HL-60 (cell line): ENCODE measurements around the gene CRELD1.

Source experiments
- GABPA ChIP-seq: IDR thresholded peaks from 2 replicates; pipeline ENCODE4 v1.6.1; 2012; ENCODE audit warnings: low read depth
- POLR2AphosphoS5 ChIP-seq: IDR thresholded peaks from 2 replicates; pipeline ENCODE4 v1.6.1; 2012; ENCODE audit warnings: low read depth
- SPI1 ChIP-seq: IDR thresholded peaks from 2 replicates; pipeline ENCODE4 v1.6.1; 2012; ENCODE audit warnings: low read depth, mild to moderate bottlenecking, borderline replicate concordance
- TF ChIP-seq, protein P1 (sequence below): IDR thresholded peaks from one replicate; pipeline ENCODE4 v1.5.1; 2011; ENCODE audit warnings: low read length, control low read depth, inconsistent platforms; ENCODE audit not compliant: insufficient read depth
- TF ChIP-seq, protein P2 (sequence below): IDR thresholded peaks from 2 replicates; pipeline ENCODE4 v1.6.1; 2012; ENCODE audit warnings: low read depth; ENCODE audit not compliant: insufficient replicate concordance

DNA sequence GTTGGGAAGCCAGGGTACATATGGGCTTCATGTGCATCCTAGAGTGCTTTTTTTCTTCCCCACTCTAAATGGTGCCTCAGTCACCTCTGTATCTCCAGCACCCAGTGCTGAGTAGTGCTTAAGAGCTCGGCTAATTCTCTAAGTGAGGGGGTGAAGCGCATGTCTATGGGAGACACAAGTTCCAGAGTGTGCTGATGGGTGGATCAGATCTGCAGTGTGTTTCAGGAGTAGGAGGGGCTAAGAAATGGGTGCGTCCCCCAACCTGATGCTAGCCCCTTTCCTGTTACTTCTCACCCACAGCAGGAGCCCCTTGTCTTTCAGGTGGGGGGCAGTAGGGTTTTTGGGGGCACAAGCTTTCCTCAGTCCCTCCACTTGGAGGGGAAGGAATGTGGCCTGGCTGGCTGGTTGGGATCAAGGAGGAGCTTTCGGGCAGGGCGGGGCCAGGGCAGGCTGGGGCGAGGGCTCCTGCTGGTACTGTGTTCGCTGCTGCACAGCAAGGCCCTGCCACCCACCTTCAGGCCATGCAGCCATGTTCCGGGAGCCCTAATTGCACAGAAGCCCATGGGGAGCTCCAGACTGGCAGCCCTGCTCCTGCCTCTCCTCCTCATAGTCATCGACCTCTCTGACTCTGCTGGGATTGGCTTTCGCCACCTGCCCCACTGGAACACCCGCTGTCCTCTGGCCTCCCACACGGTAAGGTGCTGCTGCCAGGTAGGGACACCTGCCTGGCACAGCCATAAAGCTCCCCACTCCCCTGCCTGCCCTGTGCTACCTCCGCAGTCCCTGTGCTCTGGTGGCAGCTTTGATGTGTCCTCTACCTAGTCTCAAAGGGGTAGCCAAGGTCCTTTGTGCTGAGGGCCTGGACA lies 31.0 kb upstream of the CRELD1 start, which contains the start of gene IL17RE:
- TF ChIP-seq POLR2AphosphoS5 (no peak), GABPA (no peak), SPI1 (no peak)
- TF ChIP-seq, protein P1, sequence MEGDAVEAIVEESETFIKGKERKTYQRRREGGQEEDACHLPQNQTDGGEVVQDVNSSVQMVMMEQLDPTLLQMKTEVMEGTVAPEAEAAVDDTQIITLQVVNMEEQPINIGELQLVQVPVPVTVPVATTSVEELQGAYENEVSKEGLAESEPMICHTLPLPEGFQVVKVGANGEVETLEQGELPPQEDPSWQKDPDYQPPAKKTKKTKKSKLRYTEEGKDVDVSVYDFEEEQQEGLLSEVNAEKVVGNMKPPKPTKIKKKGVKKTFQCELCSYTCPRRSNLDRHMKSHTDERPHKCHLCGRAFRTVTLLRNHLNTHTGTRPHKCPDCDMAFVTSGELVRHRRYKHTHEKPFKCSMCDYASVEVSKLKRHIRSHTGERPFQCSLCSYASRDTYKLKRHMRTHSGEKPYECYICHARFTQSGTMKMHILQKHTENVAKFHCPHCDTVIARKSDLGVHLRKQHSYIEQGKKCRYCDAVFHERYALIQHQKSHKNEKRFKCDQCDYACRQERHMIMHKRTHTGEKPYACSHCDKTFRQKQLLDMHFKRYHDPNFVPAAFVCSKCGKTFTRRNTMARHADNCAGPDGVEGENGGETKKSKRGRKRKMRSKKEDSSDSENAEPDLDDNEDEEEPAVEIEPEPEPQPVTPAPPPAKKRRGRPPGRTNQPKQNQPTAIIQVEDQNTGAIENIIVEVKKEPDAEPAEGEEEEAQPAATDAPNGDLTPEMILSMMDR, result no peak
- TF ChIP-seq, protein P2, sequence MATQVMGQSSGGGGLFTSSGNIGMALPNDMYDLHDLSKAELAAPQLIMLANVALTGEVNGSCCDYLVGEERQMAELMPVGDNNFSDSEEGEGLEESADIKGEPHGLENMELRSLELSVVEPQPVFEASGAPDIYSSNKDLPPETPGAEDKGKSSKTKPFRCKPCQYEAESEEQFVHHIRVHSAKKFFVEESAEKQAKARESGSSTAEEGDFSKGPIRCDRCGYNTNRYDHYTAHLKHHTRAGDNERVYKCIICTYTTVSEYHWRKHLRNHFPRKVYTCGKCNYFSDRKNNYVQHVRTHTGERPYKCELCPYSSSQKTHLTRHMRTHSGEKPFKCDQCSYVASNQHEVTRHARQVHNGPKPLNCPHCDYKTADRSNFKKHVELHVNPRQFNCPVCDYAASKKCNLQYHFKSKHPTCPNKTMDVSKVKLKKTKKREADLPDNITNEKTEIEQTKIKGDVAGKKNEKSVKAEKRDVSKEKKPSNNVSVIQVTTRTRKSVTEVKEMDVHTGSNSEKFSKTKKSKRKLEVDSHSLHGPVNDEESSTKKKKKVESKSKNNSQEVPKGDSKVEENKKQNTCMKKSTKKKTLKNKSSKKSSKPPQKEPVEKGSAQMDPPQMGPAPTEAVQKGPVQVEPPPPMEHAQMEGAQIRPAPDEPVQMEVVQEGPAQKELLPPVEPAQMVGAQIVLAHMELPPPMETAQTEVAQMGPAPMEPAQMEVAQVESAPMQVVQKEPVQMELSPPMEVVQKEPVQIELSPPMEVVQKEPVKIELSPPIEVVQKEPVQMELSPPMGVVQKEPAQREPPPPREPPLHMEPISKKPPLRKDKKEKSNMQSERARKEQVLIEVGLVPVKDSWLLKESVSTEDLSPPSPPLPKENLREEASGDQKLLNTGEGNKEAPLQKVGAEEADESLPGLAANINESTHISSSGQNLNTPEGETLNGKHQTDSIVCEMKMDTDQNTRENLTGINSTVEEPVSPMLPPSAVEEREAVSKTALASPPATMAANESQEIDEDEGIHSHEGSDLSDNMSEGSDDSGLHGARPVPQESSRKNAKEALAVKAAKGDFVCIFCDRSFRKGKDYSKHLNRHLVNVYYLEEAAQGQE, result no peak
